ENCODE data around the gene CMTM6.
"Not testable (repeated sequence)": the region's sequence is repeated elsewhere in the genome, so short reads cannot be mapped to it uniquely, and the experiment has no call there.

Gene CMTM6

DNA sequence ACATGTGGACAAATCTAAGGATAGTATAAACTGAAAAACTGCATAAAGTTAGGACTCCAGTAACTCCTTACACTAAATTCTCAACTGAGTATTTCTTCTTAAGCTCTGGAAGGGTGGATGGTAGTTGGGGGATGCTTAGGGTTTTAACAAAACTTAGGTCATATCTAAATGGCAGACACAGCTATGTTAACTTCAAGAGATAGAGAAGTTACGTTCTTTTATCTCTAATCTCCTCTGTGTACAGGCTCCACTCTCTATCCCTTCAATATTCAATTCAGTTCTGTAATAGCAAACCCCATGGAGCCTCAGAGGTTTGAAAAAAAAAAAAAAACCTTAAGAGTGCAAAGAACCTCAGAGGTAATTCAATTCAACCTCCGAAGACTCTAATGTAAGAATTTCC, 3.1 kb downstream of the CMTM6 start:
- no peak for DNase-seq (ENCODE audit: low read depth)

DNA sequence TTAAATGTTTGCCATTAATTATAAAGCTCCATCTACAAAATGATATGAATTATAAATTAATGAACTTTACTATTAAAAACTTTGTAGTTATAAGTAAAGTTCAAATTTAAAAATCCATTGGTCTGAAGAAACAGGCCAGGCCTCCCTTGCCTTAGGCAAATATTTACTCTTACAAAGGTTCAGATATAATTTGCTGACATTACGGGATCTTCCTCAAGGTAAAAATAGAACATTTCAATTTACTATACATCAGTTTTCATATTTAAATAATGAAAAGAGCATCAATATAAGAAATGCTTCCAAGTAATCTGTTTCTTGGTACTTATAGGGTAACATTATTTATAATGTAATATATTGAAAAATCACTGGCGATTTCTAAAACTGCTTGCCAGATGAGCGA, 3.7 kb downstream of the CMTM6 start:
- no peak for DNase-seq (ENCODE audit: low read depth)

DNA sequence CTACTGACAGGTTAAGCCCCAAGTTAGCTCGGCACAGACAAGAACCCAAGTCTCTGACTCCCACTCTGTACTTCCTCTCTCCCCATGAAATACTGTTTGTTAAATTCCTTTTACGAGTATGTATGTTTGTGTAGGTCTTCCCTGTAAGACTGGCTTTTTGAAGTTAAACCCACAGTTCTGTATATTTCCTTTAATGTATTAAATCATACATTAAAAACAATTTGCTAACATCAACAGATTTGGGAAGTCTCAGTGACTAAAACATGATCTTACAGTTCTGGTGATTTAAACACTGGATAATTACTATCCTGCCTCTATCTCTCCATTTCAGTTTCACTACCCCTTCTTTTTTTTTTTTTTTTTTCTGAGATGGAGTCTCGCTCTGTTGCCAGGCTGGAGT, 4.4 kb downstream of the CMTM6 start:
- no peak for DNase-seq (ENCODE audit: low read depth)

DNA sequence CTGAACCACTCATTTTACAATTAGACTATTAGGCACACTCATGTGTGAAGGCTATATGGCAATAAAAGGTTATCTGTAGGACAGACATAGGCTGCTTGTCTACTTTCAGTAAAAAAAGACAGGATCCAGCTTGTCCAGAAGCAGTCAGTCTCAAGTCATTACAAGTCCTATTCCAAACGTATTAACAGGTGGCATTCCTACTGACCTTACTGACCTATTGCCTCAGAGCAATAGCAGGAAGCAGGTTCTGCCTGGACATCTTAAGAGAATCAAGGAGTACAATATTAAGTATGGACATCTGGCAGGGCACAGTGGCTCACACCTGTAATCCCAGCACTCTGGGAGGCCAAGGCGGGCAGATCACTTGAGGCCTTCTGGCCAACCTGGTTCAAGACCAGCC, 7.0 kb downstream of the CMTM6 start:
- DNase-seq (ENCODE audit: low read depth), result no peak

DNA sequence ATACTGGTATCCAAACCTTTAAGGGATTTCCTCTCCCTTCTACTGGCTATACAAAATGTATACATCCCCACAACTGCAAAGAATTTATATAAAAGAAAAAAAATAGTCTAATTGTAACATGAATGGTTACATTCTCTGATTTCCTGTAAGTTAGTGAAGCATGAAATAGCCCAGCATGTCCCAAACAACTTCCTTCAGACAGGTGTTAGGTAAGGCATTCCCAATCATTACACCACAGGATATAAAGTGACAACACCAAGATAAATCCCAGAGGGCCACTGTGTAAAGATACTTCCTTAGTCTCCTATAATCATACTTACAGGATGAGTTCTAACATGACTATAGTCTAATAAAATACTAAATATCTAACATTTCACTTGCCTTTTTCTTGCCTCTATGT, 7.6 kb downstream of the CMTM6 start:
- DNase-seq (ENCODE audit: low read depth), result no peak

DNA sequence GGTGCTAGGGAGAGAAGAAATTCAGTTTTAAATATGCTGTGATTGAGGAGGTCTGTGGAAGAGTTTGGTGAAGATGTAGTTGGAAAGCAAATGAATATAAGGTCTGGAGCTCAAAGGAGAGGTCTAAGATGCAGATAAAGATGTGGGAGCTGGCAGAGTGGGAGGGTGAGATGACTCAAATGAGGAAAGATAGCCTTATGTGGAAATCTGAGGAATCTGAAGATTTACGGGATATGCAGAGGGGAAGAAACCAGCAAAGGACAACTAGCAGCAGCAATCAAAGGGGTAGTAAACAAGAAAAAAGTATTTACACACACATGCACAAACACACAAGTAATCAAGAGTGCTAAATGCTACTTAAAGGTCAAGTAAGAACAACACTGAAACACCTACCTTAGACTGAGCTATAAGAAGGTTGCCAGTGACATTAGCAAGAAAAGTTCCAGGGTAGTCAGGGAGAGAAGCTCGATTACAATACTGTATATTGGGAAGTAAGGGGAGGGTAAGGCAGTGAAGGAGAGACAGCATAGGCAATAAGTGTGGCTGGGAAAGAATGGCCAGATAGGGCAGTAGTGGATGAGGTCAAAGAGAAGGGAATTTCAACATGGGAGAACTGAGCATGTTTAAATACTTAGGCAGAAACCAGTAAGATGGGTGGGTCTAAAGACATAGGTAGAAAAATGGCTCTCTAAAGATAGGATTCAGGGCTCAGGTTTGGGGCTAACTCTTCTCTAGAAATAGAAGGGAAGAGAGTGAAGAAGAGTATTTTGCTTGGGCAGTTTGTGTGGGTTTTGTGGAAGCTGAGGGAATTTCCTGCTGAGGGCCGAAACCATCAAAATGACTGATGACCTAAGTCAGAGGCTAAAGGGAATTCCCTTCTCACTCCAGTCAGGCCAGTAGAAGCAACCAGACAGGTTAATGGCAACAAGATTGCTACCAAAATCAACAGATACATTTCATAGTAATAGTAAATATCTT, 8.9 kb downstream of the CMTM6 start:
- DNase-seq (ENCODE audit: low read depth), result no peak

DNA sequence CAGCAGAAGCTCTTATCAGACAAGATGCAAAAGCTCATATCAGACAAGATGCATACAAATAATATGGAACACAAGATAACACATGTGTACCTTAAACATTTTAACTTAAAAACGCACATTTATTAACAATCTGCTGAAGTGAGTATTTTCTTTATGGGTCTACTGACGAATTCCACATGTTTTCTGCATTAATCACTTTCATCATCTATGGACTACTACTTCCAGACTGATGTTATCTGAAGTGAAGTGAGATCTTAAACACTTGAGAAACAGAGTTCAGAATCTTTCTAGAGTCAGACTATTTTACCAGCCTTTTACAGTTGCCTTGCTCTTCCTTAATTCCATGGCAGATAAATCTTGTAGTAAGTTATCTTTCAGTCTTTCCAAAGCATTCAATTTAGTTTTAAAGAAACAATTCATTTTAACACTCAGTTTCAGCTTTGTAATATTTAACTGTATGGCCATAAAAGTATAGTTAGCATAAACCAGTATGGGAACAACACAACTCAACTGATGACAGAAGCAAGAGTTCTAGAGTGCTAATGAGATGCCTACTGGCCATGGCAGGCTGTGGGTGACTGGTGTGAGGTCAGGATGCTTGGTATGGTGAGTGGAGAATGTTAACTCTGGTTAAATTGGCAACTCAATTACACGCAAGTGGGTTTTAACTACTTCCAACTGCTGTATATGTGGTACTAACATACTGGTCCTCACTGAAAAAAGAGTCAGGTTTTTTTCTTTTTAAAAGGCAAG, 9.8 kb downstream of the CMTM6 start:
- DNase-seq (ENCODE audit: low read depth), result no peak

DNA sequence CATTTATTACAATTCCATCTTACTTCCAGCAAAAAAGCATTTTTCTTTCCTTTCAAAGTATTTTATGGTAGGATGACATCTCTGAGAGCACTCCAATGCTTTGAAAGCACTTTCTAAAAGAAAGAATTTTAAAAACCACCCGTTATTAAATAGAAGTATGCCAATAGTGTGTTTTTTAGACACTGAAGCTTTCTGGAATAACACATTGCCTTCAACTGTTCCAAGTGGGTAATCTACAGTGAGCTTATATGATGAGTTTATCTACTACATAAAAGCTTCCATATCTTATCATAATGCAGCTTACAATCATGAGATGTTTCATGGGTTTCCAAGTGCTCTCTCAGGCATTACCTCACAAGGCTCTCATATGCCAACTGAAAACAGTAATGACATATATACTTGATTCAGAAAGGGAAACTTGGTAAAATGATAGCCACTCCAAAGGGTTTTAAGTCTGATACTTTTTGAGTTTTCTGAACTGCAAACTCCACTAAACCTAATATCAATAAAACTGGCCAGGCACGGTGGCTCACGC, 14.1 kb downstream of the CMTM6 start:
- no peak for DNase-seq (ENCODE audit: low read depth)

DNA sequence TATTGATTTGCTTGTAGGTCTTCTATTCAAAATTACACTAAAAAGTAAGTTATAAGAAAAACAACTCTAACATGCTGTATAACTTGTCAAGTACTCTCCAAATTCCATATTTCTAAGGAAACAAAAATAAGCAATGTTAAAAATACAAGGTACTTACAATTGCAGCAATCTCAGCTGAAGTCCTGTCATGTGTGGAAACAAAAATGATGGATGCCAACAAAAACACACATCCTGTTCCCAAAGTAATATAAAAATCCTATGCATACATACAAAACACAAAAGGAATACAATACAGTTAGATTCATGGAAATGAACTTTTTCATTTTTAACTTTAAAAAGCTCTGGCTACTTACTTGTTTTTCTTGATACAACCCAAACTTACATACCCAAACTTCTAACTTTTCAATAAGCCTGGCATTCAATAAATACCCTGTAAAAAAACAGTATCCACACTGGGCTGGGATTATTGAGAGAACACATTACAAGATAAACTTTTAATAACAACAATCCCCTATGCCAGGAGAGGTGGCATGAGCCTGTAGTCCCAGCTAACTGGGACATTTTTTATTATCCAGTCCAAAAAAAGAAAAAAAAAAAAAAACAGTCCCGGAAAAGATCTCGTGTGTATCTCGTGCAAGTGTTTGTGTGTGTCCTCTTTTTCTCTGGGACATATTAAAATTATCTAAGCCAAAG, 14.7 kb downstream of the CMTM6 start:
- no peak for DNase-seq (ENCODE audit: low read depth)

DNA sequence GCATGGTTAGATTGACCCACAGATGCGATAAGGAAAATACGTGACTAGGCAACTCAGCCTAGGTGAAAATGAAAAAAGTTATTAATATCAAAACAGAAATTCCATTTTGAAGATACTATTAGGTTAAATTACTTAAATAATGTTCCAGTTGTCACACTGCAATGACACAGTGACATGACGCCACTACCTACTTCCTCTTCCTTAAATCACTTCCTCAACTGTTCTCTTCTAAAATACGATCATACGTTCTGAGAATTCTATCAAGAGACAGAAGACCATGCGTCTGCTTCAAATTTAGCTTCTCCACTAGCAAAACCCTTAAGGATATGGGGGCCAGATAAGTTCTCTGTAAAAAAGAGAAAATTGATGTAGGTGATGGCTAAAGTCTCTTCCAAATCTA, 18.2 kb downstream of the CMTM6 start:
- DNase-seq (ENCODE audit: low read depth), result no peak

DNA sequence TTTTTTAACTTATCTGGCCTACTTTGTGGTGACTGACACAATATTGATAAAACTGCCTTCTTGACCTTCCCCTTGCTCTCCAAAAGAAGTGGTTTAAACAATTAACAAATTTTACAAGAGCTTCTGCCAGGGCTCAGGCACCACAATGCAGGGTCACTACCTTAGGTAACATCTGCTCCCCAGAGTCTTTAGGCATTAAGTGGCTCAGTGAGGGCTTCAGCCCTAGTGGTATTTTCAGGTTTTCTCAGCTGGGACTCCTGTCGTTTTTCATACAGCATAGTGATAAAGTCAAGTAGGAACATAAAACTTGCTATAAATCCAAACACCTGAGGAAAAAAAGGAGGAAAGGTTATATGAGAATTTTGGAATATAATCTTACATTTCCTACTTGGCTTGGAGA, 18.9 kb downstream of the CMTM6 start:
- no peak for DNase-seq (ENCODE audit: low read depth)

DNA sequence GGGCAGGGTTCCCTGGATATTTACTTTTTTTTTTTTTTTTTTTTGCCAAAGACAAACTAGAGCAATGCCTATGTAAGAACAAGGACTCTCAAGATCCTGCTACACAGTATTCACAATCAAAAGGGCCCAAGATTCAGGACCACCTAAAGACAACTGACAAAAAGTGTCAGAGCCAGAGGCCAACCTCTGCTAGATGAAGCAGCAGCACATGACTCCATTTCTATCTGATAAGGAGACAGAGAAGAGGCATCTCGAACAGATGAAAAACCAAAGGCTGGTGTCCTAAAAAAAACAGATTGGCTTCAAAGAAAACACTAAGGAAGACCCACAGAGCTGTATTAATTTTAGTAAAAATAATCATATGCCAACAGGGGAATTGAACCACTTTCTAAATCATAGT, 20.0 kb downstream of the CMTM6 start:
- DNase-seq (ENCODE audit: low read depth), result no peak

DNA sequence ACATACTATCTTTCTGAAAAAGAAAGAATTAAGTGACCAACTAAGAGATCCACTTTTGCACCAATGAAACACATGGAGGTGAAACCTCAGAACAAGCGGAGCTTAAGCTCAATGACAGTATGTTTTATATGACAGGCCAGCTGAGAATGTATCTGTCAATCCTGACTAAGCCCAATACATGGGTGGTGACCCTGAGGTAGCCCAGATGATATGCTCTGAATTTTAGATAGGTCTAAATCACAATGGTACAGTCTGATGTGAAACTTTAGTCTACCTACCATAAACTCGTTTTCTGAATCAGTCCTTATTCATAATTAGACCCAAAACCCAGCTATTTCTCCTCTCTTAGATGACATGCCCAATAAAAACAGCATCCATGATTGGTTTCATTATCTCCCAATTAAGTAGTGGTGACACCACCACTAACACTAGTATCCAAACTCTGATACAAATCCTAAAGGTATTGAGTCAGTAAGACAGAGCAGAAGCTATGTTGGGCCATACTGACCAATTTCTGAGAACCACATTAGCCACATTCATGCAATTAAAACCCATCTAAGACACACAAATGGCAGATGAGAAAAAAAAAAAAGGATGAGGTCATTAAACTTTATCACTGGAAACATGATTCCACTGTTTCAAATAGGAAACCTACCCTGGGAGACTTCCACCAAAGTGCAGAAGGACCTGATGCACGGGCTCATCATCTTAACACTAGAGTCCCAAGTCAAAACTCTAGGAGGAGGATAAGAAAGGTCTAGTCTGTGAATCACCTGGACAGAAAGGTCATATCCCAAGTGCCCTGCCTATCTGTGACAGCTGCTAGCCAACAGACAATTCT, 20.6 kb downstream of the CMTM6 start:
- no peak for DNase-seq (ENCODE audit: low read depth)

DNA sequence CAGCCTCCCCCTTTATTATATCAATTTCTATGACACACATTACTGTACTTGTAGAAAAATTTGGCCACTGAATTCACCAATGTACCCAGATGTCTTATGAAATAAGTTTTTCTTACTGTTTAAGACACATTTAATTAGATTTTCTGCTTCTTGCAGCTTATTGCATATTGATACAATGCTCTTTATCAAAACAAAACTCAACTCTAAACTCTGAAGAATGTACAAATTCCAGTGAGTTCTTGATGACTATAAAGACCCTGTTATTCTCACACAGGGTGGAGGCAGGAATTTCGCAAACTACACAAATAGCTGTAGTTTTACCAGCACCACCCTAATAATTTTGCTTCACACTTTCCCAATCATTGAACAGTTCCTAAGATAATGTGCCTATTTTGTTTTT, 22.0 kb downstream of the CMTM6 start:
- DNase-seq (ENCODE audit: low read depth), result peak; percentile 27

DNA sequence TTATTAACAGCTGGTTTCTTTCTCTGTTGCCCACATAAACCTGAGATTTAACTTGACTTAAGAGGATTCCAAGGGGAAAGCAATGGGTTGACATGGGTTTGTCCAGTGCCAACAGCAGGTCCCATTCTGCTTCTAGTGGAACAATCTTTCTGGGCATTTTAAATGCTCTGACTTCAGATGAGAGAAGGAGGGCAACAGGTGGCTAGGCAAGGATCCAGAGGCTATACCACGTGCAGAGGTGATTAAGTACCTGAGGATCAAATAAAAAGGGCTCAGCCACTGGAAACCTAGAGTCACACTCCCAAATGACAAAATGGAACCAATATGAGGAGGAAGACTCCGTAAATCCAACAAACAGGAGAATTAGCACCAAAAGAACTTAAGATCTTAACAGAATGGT, 28.5 kb downstream of the CMTM6 start:
- DNase-seq (ENCODE audit: low read depth), result no peak

DNA sequence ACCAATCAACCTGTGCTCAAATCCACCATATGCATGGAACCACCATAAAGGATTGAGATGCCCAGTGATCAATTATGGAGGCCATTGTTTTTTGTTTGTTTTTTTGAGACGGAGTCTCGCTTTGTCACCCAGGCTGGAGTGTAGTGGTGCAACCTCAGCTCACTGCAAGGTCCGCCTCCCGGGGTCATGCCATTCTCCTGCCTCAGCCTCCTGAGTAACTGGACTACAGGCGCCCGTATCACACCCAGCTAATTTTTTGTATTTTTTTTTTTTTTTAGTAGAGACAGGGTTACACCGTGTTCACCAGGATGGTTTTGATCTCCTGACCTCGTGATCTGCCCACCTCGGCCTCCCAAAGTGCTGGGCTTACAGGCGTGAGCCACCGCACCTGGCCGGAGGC, 30.5 kb downstream of the CMTM6 start:
- not testable (repeated sequence) for DNase-seq (ENCODE audit: low read depth)

DNA sequence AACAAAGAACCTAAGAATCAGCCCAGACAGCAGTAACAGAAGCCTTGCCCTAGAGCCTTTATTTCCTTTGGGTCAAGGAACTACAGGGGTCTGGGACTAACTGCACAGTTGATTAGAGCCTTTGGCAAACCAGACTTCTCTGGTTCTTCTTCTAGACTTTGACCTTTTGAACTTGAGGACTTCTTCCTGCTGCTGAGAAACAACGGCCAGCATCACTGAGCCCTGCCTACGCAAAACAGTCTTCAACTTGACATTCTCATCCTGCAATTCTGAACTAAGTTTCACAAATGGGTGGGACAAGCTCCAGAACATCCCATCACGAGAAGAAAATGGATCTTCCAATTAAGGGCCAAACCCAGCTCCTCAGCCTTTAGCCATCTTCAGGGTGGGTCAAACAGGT, 31.4 kb downstream of the CMTM6 start:
- DNase-seq (ENCODE audit: low read depth), result no peak

DNA sequence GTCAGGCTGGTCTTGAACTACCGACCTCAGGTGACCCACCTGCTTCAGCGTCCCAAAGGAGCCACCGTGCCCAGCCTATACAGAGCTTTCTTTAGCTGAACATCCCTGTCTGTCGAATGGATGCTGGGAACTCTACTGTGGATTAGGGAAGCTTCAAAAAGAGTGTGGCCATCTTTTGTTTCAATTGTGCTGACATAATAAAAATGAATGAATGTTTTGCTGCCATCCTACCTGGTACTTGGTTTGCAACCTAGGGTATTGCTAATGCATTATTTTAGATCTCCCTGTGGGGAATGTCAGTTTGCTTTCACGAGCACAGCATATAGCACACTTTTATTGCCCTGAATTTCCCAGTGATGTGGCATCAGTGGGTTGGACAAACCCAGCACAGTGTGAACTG, 32.3 kb downstream of the CMTM6 start:
- no peak for DNase-seq (ENCODE audit: low read depth)

DNA sequence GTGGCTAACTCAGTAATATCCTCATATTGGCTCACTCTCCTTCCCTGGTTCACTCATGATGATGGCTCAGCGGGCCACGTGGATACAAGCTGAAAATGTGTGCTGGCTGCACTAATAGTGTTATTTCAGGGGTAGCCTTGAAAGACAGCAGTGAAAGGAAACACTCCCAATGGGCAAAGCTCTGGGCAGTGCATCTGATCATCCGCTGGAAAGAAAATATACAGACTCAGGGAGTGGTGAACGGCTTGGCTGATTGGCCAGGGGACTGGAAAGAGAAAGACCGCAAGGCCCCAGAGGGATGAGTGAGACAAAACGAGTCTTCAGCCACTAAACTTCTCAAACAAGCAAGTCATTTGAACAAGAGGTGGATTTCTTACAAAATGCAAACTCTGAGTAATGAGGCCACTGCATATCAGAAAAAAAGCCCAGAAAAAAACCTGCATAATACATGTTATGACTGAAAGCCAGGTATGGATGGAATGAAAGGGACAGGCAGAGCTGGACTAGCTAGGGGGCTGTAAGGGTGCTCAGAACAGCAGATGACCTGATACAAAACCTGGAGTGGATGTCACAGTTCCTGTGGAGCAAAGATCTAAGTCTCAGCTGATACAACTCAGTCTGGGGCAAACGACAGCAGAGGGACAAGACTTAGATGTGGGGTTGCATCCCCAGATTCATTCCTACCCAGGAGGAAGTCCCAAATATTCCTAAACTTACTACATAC, 33.3 kb downstream of the CMTM6 start:
- peak; percentile 47 for DNase-seq (ENCODE audit: low read depth)

DNA sequence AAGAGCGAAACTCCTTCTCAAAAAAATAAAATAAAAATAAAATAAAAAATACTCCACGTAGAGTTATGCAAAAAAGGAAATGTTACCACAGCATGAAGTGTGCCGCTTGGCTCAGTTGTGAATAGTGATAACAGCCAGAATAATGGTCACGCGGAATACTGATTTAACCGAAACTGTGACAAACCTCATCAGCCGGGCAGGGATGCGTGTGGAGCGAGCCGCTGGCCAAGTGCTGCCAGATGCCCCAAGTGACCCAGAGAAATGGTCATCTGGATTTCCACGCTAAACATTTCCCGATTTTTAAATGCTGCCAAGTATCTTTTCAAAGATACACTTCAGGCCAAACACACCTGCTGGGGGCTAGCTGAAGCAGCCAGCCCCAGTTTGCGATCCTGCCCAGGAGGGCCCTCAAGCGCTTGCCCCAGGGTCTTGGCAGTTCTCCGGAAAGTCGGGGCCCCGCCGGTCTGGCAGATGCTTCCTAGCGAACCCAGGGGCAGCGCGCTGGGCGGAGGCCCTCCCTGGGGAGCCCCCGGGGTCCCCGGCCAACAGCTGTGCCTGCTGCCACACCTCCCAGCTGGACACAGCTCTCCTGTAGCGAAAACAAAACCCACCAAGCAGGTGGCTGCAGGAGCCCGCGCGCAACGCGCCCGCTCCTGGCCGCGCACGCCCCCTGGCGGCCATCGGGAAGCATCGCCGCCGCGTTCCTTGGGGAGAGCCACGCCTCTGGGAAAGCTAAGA, 35.1 kb downstream of the CMTM6 start:
- DNase-seq (ENCODE audit: low read depth), result peak; percentile 32
